ENCODE results near the gene COMMD9.
A peak's percentile ranks its signal among the peaks of the same experiment; 100 is the strongest.

The COMMD9 gene

GRCh38 chr11:36222831-36223635 lies 66.2 kb downstream of the COMMD9 start:
- DNase-seq (ENCODE audit: low read depth): peak; percentile 77
